K562 (cell line): ENCODE results near the gene SLC9A1. TPM values are rescaled to one million over a fixed set of nuclear protein-coding genes. Genes with fewer than 3 reads are reported as not detected.

ENCODE experiments used
- BHLHE40 ChIP-seq: IDR thresholded peaks from 2 replicates; pipeline ENCODE4 v1.6.1; 2011; ENCODE audit warnings: low read length, improper control_type of control experiment
- BRF1 ChIP-seq: IDR thresholded peaks from 3 replicates; pipeline ENCODE4 v1.6.1; 2011; ENCODE audit warnings: borderline replicate concordance, mild to moderate bottlenecking; ENCODE audit not compliant: insufficient read length; ENCODE audit errors: extremely low read depth
- E2F6 ChIP-seq, 2 experiments: IDR thresholded peaks; 2 replicates each; pipeline ENCODE4 v1.6.1; 2011; ENCODE audit warnings: borderline replicate concordance in 1 of 2, control low read depth in 1 of 2, low read depth in 1 of 2, low read length in 1 of 2, mild to moderate bottlenecking in 1 of 2, mixed read lengths in 1 of 2, moderate library complexity in 1 of 2; ENCODE audit not compliant: insufficient read depth in 1 of 2, insufficient read length in 1 of 2, poor library complexity in 1 of 2, severe bottlenecking in 1 of 2; ENCODE audit errors: extremely low read depth in 1 of 2
- GATAD2A ChIP-seq: fragments of 450-650 bp; IDR thresholded peaks from 2 replicates; pipeline ENCODE4 v1.6.1; 2017
- KLF13 ChIP-seq: fragments of 450-650 bp; IDR thresholded peaks from 2 replicates; pipeline ENCODE4 v1.6.1; 2016; ENCODE audit warnings: missing genetic modification characterization, low read depth, mild to moderate bottlenecking, missing compliant biosample characterization, moderate library complexity, borderline replicate concordance
- MAX ChIP-seq: sonication (generic); formaldehyde crosslinking; IDR thresholded peaks from 2 replicates; pipeline ENCODE4 v1.9.0; 2022; ENCODE audit warnings: mild to moderate bottlenecking, missing genetic modification reagents
- NCOA2 ChIP-seq, 2 experiments: fragments of 450-650 bp; IDR thresholded peaks; 2 replicates each; pipeline ENCODE4 v1.6.1; 2018; ENCODE audit warnings: mild to moderate bottlenecking in 2 of 2, moderate library complexity in 1 of 2; ENCODE audit not compliant: partially characterized antibody in 2 of 2
- NFRKB ChIP-seq: fragments of 450-650 bp; IDR thresholded peaks from 2 replicates; pipeline ENCODE4 v1.6.1; 2016; ENCODE audit warnings: low read depth
- PHF20 ChIP-seq: fragments of 450-650 bp; IDR thresholded peaks from 2 replicates; pipeline ENCODE4 v1.6.1; 2018; ENCODE audit not compliant: partially characterized antibody
- POLR2B ChIP-seq: fragments of 450-650 bp; IDR thresholded peaks from 2 replicates; pipeline ENCODE4 v1.6.1; 2018; ENCODE audit warnings: low read depth; ENCODE audit not compliant: partially characterized antibody
- RB1 ChIP-seq: fragments of 450-650 bp; IDR thresholded peaks from 2 replicates; pipeline ENCODE4 v1.6.1; 2017; ENCODE audit warnings: low read depth, mild to moderate bottlenecking
- RBM39 ChIP-seq: fragments of 200-400 bp; formaldehyde crosslinking; optimal IDR thresholded peaks from 2 replicates; pipeline ENCODE3; 2018; ENCODE audit warnings: low read depth, low read length
- SAFB2 ChIP-seq: fragments of 200-400 bp; formaldehyde crosslinking; IDR thresholded peaks from 2 replicates; pipeline ENCODE4 v1.6.1; 2018; ENCODE audit warnings: borderline replicate concordance, low read length, low read depth, moderate library complexity; ENCODE audit not compliant: severe bottlenecking
- TCF3 ChIP-seq: sonication (generic); formaldehyde crosslinking; IDR thresholded peaks from 2 replicates; pipeline ENCODE4 v1.4.0; 2020; ENCODE audit warnings: mild to moderate bottlenecking, missing genetic modification reagents
- USF1 ChIP-seq: sonication (generic); formaldehyde crosslinking; IDR thresholded peaks from 2 replicates; pipeline ENCODE4 v1.9.0; 2022; ENCODE audit warnings: mild to moderate bottlenecking, missing genetic modification reagents
- XRCC3 ChIP-seq: fragments of 450-650 bp; IDR thresholded peaks from 2 replicates; pipeline ENCODE4 v1.6.1; 2017; ENCODE audit warnings: mild to moderate bottlenecking, moderate library complexity
- ZNF277 ChIP-seq: fragments of 250-450 bp; sonication (Bioruptor Pico); IDR thresholded peaks from 2 replicates; pipeline ENCODE4 v1.8.0; 2022; ENCODE audit warnings: inconsistent platforms, mild to moderate bottlenecking, moderate library complexity, borderline replicate concordance
- ZNF518B ChIP-seq: fragments of 250-450 bp; sonication (Bioruptor Pico); IDR thresholded peaks from 2 replicates; pipeline ENCODE4 v1.5.0; 2021; ENCODE audit warnings: mild to moderate bottlenecking, moderate library complexity
- polyA plus RNA-seq, 8 experiments: library from polyadenylated mRNA; depleted of rRNA in 4 of 8; stranded (reverse) in 5 of 8; unstranded in 3 of 8; fragments of >200 nt; fragmentation: Nextera tagmentation in 2 of 8; fragmentation: Illumina TruSeq in 1 of 8; extraction: Ambion mirVana in 2 of 8; extraction: Trizol in 1 of 8; gene quantifications; 2 replicates each; pipeline versions ENCODE4 v1.2.1 to v1.2.3, GENCODE V29; 2011 to 2014; ENCODE audit warnings: inconsistent platforms in 1 of 8, missing spikeins in 1 of 8
- total RNA-seq, 7 experiments: library from RNA; depleted of rRNA in 6 of 7; stranded (reverse); fragments of >200 nt in 6 of 7; fragmentation: Illumina TruSeq in 2 of 7; extraction: Trizol in 2 of 7; gene quantifications; 2 replicates each; pipeline versions ENCODE4 v1.2.1 to v1.2.3, GENCODE V29; 2011 to 2021; ENCODE audit warnings: low replicate concordance in 1 of 7

Gene SLC9A1
- total and polyA plus RNA-seq, 9 of the 15 experiments (the other 6 are each of a cell fraction or from before 2014, with no cell fraction given), result 0.59 to 14.4 (median 2.0) TPM

- TF ChIP-seq USF1, result no peak
- TF ChIP-seq BRF1, result no peak
- peak; percentile 38 to 51 for TF ChIP-seq E2F6 (IDR thresholded peaks at IDR 0.05; ENCODE audit: borderline replicate concordance in 1 of 2, extremely low read depth in 1 of 2, insufficient read depth in 1 of 2, insufficient read length in 1 of 2, low read depth in 1 of 2, low read length in 1 of 2, poor library complexity in 1 of 2, severe bottlenecking in 1 of 2)
- no peak for TF ChIP-seq TCF3 (CRISPR knock-in tag)
- TF ChIP-seq GATAD2A, result no peak
- TF ChIP-seq RB1, result no peak
- TF ChIP-seq KLF13 (tag), result 0 out of 2 replicates have a peak, but pooled peaks have one; percentile 38
- TF ChIP-seq XRCC3, result no peak
- no peak for TF ChIP-seq ZNF277
- no peak for TF ChIP-seq PHF20
- TF ChIP-seq NFRKB, result no peak
- no peak for TF ChIP-seq ZNF518B
- no peak for TF ChIP-seq POLR2B
- TF ChIP-seq NCOA2 (IDR thresholded peaks at IDR 0.05; ENCODE audit: partially characterized antibody in 2 of 2), result no peak
- no peak; the same call in 1 of the 2 replicates for TF ChIP-seq BHLHE40
- TF ChIP-seq SAFB2, result no peak
- TF ChIP-seq RBM39, result no peak
- TF ChIP-seq MAX (CRISPR knock-in tag), result peak; percentile 74
Measured at GRCh38 chr1:27153927-27154358, 982 bp downstream of the SLC9A1 start (continued).
